GM18861 (cell line): ENCODE results near the gene PML.
"Not testable (repeated sequence)": the region's sequence is repeated elsewhere in the genome, so short reads cannot be mapped to it uniquely, and the experiment has no call there.

ENCODE experiments used
- ATAC-seq: cut with Tn5 transposase; IDR thresholded peaks from one replicate; pipeline ENCODE4 v1.9.1; 2021; ENCODE audit not compliant: unreplicated experiment

Gene PML

DNA sequence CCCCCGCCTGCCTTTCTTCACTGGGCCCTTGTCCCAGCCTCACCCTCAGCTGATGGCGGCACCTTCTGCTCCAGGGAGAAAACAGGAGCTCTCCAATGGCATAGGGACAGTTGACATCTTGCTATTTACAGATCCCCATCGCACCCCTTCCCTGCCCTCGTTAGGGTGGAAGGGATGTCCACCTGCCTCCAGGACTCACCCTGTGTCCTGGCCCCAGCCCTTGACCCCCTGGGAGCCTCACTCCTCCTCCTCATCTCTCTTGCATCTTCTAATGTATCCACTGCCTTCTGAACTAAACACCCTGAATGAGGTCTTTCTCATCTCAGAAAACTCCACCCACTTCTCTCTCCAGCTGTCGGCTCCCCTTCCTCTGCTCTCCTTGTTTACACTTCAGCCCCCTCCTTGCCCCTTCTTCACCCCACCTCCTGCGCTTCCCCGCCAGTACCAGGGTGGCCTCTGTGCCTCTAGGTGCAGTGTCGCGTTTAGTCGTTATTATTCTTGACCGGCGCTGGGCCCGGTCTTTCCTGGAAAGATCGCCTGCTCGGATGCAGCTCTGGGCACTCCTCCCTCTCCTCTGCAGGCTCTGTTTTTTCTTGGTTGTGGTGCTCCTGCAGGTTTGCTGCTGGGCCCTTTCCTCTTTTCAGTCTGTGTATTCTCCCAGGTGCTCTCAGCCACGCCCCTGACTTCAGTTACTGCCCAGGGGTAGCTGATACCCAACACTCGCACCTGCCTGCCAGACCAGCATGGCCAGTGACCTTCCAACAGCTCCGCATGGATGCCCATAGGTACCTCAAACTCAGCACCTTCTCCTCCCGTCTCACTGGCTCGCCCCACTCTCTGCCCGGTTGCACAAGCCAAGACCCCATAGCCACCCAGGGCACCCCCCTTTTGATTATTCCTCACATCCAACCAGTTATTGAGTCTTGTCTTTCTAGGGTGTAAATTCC is 42.9 kb downstream of the PML start:
- no peak for ATAC-seq

DNA sequence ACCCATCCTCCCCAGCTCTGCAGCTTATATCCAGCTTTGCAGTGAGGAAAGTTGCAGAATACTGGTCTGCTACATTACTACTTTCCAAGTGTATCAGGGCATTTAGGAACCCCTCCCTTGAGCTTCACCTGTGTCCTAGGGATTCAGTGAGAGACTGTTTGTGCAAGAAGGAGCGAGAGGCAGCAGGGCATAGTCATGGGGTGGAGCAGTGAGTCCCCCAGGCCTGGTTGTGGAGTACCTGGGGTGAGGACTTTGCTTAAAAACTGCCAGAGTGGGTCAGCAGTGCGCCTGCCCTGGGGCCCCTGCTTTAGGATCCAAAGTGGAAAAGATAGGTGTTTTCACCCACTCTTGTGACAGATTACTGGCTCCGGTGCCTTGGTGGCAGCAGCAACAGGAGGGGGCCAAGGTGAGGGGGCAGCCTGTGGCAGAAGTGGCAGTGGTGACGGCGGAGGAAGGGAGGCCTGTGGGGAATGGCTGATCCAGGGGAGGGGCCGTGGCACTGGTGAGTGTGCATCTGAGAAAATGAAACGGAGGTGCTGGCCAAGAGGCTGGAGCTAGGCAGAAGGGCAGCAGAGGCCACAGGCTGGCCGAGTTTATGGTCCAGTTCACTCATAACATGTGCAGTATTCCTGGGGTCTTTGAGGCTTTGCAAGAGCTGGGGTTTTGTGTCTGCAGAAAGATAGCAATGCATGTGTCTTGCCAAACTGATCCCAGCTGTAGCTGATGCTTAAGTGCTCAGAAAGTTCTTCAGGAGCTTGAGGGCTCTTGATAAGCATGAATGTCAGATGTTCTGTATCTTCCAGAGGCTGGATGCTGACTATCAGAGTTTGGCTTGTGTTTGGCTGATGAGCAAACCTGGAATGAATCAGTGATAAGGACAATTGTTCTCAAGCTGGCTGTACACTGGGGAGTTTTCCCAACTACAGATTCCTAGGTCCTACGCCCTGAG is 44.5 kb downstream of the PML start:
- ATAC-seq = no peak

DNA sequence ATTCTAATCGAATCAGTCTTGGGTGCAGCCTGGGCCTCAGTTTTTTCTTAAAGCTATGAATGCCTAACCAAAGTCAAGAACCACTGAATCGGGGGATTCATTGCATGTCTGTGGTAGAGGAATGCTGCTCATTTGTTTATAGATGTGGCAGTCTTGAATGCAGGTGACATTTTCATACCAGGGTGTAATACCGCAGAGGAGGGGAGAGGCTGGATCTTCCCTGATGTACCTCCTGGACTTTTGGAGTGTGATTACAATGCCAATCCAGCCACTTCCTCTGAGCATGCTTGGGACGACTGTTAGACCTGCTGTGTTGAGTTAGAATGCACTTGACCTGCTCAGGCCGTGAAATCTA is 45.1 kb downstream of the PML start:
- no peak for ATAC-seq

DNA sequence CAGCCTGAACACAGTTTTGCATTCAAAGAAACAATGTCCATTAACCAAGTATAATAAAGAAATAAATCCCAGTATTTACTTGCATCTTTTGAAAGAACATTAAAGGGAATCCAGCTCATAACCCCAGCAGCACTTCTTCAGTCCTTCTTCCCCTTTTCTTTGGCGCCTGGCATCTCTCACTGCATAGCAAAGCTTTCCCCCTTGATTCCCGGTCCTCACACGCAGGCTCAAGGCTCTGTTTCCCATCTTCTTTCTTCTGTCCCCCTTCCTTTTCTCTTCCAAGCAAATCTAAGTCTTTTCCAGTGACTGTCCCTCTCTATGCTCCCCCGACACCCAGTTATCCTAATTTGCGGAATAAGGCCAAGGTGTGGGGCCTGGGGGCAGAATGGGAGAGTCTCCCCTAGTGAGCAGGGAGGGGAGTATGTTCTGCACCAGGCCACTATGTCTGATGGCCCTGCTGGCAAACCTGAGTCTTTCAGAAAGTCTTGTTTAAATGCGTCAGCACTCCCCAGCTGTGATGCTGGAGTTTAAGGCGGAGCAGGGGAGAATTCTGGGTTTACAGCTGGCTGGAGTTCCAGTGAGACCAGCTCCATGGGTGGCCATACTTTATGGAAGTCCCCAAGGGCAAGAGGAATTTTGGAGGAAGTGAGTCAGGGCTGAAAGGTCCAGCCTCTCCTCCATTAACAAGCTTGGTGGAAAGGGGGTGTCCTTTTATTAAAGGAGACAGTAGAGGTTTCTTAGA is 45.8 kb downstream of the PML start:
- ATAC-seq = no peak

DNA sequence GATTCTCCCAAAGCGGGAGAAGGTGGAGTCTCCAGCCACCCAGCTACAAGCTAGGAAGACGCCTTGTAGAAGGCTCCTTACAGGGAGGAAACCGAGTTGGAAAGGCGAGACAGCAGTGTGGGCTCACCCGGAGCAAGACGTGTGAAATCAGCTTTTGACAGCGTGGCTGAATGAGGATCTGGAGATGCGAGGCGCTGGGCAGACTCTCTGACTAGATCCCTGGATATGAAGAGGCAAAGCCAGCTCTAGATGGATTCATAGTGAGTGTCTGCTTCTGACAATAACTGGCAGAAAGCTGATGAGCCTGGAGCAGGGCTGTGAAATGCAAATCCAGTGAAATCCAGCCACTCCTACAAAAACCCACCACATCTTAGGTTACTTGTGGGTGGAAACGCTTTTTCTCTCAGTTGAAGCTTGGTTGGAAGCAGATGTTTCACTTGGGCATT is 46.8 kb downstream of the PML start:
- no peak for ATAC-seq

DNA sequence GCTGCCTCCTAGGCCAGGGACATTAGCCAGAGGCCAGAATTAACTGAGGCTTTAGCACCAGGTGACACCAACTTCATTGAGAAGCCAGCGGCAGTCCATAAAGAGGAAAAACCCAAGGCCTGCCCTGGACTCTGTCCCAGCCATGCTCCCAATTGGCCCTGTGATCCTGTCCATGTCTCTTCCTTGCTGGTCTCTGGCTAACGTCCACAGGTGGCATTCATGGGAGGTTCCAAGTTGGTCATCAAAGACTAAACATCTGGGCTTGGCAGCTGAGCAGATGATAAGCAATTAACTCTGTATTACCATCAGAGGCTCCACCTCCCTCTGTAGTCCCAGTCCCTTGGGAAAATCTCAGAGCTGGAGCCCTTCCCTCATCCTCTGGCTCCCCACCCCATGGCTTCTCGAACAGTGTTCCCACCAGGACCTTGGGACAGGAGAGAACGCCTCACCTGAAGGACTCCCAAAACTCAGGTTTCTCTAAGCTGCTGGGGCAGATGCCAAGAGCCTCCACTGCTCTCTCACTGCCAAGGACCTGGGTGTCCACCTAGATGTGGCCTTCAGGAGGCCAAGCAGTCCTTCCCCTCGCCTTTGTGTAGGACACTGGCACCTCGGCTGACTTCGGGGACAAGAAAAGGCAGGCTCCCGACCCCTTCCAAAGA is 47.4 kb downstream of the PML start:
- ATAC-seq = no peak

DNA sequence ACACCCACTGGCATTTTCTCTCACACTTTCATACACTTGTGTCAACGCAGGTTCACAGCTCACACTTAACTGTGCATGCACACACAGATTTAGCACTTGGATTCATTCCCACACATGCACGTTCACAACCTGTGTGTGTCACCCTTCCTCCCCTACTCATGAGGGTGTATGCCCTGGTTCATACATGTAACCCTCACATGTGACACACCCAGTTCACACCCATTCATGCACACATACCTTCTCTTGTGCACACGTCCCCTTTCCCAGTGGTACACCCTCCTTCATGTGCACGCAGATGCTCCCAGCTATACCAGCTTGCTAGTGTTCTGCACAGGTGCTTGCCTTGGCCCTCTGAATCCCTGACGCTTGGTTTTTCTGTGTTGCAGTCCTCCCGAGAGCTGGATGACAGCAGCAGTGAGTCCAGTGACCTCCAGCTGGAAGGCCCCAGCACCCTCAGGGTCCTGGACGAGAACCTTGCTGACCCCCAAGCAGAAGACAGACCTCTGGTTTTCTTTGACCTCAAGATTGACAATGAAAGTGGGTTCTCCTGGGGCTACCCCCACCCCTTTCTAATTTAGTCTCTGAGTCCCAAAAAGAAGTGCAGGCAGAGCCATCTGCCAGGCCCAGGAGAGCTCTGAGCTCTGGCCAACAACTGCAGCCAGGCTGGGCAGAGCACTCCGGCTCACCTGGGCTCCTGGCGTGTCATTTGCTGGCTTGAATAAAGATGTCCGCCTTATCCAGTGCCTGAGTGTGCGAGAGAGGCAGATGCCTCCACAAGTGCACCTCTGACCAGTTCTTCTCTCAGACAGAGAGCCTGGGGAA is 48.3 kb downstream of the PML start:
- no peak for ATAC-seq

DNA sequence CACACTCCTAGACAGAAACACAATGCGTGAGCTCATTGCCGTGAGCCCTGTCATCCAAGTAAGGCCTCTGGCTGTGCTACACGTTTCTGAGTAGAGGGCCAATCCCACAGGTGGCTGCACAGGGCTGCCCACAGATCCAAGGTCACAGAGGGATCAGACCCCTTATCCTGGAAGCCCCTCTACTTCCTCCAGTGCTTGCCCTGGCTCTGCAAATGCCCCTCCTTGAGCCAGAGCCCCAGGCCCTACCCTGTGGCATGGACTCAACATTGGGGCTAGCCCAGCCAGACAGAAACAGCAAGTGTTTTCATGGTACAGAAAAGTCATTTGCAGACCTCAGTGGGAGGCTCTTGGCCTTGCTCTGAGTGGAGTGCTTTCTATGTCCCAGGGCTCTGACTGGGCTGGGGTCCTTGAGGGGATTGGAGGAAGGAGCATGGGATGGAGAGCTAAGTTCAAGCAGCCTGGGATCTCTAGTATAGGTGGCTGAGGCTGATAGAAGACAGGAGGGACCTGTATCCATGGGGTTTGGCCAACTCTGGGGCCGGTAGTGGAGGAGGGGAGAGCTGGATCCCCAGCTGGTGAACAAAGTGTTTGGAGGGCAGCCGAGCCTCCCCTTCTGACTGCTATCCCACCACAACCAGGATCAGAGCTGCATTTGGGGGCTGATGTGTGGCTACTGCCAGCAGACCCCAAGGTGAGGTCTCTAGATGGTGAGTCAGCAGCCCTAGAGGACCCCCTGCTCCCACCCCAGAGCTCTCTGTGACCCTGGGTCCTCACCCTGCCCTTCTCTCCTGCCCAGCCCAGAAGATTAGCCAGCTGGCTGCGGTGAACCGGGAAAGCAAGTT is 49.1 kb downstream of the PML start:
- ATAC-seq = no peak

DNA sequence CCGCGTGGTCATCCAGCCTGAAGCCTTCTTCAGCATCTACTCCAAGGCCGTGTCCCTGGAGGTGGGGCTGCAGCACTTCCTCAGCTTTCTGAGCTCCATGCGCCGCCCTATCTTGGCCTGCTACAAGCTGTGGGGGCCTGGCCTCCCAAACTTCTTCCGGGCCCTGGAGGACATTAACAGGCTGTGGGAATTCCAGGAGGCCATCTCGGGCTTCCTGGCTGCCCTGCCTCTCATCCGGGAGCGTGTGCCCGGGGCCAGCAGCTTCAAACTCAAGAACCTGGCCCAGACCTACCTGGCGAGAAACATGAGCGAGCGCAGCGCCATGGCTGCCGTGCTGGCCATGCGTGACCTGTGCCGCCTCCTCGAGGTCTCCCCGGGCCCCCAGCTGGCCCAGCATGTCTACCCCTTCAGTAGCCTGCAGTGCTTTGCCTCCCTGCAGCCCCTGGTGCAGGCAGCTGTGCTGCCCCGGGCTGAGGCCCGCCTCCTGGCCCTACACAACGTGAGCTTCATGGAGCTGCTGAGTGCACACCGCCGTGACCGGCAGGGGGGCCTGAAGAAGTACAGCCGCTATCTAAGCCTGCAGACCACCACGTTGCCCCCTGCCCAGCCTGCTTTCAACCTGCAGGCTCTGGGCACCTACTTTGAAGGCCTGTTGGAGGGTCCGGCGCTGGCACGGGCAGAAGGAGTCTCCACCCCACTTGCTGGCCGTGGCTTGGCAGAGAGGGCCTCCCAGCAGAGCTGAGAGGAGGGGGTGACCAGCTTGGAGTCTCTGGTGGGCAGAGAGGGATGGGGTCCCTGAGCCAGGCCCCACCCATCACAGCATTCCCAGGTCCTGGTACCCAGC is 50.0 kb downstream of the PML start:
- ATAC-seq = no peak

DNA sequence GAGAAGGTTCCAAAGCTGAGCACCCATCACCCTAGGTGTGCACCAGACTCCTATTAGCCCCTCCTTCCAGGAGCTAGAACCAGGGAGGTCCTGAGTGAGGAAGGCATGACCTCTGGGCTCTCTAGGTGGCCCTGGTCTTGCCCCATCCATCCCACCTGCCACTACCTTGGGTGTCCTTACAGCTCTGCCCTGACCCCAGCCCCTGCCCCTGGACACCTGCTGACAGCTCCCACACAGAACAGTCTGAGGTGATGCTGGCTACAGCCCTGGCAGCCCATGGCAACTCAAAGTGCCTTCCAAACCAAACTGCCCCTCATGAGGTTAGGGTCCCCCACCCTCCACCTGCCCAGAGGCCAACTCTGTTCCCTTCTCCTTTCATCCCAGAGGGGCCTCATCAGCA is 50.7 kb downstream of the PML start:
- no peak for ATAC-seq

DNA sequence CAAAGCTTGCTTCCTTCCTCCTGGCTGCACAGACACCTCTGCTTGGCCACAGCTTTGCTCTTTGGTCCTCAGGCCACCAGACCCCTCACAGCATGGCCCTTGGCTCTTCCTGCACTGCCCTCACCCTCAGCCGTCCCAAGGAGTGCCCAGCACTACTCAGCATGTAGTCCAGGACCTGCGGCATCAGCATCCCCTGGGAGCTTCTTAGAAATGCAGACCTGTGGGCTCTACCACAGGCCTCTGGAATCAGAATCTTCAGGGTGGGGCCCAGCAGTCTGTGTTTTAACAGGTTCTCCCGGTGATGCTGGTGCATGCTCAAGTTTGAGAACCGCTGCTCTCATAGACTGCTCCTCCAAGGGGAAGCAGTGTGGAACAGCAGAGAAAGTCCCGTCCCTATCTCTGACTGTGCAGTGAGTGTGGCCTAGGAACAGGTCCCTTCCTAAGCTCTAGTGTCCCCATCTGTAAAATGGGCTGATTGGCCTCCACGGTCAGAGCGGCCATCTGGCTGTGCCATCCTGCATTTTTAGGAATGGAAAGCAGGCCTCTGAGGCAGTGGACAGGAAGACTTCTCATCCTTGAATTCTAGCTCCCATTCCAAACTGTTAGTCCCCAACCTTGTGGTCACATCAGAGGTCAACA is 51.2 kb downstream of the PML start:
- ATAC-seq = no peak

DNA sequence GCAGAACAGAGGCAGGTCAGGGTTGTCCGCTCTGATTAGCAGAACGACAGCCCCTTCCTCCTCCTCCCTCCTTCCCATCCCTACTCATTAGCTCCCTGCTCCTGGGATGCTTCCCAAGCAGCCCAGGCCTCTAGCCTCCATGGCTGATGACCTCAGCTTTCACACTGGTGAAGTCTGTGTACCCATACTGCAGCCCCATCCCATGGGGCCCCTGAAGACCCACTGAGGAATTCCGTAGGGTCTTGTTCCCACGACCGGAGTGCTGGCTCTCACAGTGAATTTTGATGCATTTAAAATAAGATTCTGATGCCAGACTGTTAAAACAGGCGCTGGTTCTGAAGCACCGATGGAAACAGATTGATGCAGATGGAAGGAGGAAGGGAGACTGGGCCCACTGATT is 51.8 kb downstream of the PML start:
- ATAC-seq = no peak

DNA sequence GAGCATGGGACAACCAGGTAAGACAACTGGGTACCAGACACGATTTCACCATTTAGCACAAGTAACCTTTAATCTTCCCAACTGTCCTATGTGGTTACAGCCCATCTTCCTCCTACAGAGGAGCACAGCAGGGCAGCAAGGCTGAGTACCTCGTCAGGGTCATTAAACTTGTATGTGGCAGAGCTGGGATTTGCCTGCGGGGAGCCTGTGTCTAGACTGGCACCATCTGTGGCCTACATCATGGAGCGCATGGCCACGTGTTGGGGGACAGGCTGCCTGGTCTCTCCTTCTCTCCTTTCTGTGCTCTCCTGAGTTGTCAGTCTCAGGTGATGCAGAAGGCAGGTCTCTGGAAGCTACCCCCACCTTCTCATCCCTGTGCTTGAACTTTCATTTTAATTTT is 55.6 kb downstream of the PML start:
- no peak for ATAC-seq

DNA sequence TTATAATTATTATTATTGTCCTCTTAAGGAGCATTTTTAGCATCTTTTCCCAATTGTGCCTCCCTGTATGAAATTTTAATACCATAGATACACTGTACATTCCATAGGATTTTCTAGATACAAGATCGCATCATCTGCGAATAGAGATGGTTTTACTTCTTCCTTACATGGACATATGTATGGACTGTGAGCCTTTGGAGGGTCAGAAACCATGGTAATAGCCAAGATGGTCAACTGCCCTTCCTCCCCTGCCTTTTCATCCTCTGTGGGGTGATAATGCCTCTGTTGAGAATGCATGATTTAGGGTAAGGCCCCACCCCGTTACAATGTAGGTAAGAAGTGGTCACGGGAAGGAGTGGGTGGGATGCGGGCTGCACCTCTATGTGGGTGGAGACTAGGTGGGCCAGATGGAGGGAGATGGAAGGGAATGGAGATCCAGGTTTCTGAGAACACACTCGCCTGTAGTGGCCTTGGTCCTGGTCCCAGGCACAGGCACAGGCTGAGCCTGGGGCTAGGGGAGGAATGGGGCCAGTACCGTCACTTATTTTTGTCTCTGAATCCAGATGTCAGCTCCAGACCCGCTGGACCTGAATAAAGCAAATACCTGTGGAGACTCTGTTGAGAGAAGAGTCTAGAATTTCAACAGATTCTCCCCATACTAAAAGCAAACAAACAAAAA is 56.2 kb downstream of the PML start:
- ATAC-seq = no peak

DNA sequence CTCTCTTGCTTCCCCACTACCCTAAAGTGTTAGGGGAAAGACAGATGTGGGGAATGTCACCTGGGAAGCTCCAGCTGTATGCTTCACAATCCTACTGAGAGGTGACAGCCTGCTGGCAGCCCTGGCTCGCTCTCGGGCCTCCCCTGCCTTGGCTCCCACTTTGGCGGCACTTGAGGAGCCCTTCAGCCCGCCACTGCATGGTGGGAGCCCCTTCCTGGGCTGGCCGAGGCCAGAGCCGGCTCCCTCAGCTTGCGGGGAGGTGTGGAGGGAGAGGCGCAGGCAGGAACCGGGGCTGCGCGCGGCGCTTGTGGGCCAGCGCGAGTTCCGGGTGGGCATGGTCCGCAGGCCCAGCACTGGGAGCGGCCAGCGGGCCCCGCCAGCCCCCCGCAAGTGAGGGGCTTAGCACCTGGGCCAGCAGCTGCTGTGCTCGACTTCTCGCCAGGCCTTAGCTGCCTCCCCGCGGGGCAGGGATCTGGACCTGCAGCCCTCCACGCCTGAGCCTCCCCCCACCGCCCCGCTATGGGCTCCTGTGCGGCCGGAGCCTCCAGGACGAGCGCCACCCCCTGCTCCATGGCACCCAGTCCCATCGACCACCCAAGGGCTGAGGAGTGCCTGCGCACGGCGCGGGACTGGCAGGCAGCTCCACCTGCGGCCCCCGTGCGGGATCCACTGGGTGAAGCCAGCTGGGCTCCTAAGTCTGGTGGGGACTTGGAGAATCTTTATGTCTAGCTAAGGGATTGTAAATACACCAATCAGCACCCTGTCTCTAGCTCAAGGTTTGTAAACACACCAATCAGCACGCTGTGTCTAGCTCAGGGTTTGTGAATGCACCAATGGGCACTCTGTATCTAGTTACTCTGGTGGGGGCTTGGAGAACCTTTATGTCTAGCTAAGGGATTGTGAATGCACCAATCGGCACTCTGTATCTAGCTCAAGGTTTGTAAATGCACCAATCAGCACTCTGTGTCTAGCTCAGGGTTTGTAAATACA is 58.0 kb downstream of the PML start:
- ATAC-seq = not testable (repeated sequence)

DNA sequence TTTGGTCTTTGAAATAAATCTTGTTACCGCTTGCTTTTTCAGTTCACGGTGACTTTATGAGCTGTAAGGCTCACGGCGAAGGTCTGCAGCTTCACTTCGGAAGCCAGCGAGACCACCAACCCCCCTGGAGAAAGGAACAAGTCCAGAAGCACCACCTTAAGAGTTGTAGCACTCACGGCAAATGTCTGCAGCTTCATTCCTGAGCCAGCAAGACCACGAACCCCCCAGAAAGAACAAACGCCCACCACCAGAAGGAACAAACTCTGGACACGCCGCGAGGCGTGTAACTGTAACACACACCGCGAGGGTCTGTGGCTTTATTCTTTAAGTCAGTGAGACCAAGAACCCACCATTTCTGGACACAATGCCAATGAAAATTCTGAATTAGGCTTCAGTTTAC is 59.0 kb downstream of the PML start:
- no peak for ATAC-seq
